Measurements from ENCODE around the gene CLDN9.
A peak's percentile ranks its signal among the peaks of the same experiment; 100 is the strongest.

Gene CLDN9

DNA sequence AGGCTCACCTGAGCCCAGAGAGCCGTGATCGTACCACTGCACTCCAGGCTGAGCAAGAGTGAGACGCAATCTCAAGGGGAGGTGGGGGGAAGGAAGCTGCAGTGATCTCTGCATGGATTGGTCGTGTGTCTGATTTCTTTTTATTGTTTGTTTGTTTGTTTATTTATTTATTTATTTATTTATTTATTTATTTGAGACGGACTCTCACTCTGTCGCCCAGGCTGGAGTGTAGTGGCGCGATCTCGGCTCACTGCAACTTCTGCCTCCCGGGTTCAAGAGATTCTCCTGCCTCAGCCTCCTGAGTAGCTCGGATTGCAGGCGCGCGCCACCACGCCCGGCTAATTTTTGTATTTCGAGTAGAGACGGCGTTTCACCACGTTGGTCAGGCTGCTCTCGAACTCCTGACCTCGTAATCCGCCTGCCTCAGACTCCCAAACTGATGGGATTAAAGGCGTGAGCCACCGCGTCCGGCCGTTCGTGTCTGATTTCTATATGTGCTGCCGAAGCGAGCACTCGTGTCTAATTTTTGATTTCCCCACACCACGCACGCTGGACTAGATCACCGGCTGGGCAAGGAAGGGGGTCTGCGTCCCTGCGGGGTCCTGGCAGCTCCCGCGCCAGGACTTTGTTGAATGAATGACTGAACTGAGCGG is 7.0 kb downstream of the CLDN9 start:
- DNase-seq = no peak

DNA sequence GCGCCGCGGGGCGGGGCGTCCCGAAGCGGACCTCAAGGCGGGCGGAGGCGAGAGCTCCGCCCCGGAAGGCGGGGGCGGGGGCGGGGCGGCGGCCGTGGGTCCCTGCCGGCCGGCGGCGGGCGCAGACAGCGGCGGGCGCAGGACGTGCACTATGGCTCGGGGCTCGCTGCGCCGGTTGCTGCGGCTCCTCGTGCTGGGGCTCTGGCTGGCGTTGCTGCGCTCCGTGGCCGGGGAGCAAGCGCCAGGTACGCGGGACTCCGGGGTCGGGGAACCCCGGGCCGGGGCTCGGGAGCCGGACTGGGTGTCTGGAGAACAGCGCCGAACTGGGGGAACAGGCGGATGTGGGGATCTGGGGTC is 7.5 kb downstream of the CLDN9 start, which contains the start of gene TNFRSF12A:
Gene TNFRSF12A, plus strand, starts transcription at position 122 of the 357 bp plus-strand sequence. Its CDS starts 30 bp downstream, at position 152.
- peak; percentile 77 to 91 for DNase-seq

DNA sequence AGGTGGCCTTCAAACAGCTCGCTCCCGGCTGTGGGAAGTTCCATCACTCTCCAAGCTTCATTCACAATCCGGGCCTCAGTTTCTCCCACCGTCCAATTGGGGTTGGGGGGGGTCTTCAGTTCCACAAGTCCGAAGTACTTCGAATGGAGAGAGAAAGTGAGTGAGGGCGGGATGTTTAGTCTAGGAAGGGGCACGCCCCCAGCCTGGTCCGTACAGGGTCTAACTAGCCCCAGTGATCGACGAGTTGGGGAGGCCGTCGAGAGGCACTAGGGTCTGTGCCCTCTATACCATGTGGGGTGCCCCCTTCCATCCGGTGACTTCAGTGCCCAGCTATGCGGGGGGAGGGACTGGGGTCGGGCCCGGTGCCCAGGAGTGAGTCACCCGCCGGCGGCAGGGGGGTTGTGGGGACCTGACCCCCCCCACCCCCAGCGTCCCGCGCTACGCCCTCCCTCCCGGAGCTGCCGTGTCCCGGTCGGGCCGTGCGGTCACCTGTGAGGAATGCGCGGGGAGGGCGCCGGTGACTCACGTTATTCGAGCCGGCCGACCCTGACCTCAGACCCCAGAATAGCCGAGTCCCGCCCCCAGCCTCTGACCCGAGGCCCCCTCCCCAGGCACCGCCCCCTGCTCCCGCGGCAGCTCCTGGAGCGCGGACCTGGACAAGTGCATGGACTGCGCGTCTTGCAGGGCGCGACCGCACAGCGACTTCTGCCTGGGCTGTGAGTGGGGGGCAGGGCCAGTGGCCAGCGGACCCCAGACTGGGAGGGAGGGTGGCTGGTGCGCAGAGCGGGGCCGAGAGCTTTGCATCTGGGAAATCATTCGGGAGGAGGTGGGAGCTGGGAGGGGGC is 8.1 kb downstream of the CLDN9 start:
- DNase-seq = peak in 1 of 2 donors; percentile 42

DNA sequence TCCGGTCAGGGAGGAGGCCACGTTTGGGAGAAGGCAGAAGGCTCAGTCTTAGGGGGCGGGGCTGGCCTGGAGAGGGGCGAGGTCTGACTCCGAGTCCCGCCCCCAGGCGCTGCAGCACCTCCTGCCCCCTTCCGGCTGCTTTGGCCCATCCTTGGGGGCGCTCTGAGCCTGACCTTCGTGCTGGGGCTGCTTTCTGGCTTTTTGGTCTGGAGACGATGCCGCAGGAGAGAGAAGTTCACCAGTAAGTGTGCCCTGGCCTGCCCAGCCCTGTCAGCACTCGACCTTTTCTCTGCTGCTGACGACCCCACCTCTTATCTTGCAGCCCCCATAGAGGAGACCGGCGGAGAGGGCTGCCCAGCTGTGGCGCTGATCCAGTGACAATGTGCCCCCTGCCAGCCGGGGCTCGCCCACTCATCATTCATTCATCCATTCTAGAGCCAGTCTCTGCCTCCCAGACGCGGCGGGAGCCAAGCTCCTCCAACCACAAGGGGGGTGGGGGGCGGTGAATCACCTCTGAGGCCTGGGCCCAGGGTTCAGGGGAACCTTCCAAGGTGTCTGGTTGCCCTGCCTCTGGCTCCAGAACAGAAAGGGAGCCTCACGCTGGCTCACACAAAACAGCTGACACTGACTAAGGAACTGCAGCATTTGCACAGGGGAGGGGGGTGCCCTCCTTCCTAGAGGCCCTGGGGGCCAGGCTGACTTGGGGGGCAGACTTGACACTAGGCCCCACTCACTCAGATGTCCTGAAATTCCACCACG is 8.9 kb downstream of the CLDN9 start:
- DNase-seq = peak; percentile 71 to 87

DNA sequence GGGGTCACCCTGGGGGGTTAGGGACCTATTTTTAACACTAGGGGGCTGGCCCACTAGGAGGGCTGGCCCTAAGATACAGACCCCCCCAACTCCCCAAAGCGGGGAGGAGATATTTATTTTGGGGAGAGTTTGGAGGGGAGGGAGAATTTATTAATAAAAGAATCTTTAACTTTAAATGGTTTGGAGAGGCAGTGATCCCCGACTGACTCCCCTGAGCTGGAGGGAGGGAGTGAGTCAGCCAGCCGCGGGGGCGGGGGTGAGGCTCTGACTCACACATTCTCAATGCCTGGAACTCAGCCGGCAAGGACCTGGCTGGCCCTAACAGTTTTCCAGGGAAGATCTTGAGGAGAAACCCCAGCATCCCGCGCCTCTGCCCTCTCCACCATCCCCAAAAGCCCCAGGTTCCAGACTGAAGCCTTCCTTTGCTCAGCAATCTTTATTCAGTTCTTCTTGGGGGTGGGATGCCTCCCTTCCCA is 9.5 kb downstream of the CLDN9 start:
- peak; percentile 81 to 91 for DNase-seq

DNA sequence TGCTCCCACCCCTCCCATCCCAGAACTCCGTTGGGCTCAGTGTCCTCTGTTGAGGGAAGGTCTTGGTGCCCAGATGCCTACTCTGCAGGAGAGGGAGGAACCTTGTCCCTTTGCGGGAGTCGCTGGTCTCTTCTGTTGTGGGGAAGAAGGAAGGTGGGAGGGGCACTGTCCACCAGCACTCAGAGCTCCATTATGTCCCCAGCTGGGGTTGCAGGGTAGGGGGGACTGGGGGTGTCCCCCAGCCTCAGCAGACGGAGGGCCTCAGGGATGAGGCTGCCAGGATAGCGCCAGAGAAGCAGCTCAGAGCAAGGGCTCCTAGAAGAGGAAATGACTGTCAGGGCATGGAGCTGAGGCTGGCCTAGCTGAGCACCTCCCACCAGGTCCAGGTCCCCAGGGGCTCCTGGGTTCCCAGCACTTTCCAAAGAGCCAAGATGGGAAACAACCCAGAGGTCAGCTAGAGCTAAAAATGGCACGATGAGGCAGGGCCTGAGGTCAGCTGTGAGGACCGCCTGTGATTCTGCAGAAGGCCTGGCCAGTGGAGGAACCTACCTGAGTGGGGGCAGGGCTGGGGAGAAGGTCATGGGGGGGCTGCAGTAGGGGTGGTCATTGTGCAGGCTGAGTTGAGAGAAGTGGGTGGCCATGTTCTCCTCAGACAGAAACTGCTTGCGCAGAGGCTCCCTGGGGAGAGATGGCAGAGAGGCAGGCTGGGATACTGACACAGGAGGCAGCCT is 10.1 kb downstream of the CLDN9 start:
- peak; percentile 17 to 51 for DNase-seq

DNA sequence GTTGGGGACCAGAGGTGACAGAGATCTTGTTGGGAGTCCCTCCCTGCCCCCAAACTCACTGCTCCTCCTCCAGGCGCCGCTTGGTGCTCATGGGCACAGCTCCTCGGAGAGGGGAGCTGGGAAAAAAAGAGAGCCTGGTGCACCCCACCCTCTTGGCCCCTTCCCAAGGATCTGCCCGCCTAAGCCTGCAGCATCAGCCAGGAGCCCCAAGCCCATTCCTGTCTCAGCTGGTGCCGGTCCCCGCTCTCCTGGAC is 10.6 kb downstream of the CLDN9 start:
- no peak for DNase-seq

DNA sequence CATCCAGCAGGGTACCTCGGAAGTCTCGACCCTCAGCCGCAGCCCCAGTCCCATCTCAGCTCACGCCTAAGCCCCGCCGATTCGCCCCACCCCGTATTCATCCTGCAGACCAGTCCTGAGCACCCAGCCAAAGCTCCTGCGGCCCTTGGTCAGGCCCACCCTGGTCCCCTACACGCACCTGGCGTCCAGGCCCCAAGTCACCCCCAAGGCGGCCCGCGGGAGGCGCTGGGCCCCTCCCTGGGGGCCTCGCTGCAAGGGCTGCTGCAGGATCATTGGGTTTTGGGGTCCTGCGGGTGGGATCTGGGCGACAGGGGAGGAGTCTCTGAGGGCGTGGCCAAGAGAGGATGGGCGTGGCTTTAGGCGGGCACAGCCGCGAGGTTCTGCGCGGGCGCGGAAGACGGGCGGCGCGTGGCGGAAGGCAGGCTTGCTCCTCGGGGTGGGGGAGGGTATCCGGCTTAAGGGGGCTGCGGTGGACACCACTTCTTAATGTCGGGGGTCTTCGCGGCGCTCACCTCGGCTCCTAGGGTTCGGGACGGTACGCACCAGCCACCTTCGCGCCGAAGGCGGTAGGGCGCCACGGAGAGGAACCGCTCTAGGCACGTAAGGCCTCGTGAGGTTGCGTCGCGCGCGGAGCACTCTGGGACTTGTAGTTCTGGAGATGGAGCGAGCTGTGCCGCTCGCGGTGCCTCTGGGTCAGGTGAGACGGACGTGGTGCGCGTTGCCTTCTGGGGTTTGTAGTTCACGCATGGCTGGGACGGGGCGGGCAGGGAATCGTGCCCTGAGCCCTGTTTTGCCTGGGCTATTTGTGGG is 11.2 kb downstream of the CLDN9 start, which contains the start of the genes HCFC1R1 and THOC6:
Gene HCFC1R1, minus strand, starts transcription at position 274 of the 810 bp plus-strand sequence. Its CDS starts 1 bp downstream, at position 273.
Gene THOC6, plus strand, starts transcription at position 367 of the 810 bp plus-strand sequence. Its CDS starts 292 bp downstream, at position 659.
- peak; percentile 97 to 99 for DNase-seq

DNA sequence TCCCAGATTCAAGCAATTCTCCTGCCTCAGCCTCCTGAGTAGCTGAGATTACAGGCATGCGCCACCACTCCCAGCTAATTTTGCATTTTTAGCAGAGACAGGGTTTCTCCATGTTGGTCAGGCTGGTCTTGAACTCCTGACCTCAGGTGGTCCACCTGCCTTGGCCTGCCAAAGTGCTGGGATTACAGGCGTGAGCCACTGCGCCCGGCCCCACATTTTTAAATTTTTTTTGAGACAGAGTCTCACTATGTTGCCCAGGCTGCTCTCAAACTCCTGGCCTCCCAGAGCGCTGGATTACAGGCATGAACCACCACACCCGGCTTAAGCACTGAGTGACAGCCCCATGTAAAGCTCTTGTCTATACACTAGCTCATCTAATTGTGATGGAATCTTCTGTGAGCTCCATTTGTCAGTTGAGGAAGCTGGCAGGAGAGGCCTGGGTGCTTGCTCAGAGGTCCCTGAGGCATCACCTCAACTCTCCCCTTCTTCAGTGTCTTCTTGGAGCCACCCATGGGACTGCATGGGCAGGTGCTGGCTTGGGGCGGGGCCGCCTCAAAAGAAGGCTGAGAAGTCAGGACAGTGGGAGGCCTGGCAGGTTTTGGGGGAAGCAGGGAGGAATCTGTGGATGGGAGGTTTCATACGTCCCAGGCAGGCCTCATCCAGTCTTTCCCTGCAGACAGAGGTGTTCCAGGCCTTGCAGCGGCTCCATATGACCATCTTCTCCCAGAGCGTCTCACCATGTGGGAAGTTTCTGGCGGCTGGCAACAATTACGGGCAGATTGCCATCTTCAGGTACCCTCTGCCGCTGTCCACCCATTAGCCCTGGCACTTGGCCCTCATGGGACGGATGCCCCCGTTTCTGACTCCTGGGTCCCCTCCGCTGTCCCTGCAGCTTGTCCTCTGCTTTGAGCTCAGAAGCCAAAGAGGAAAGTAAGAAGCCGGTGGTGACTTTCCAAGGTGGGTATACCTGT is 12.6 kb downstream of the CLDN9 start:
- DNase-seq = no peak

DNA sequence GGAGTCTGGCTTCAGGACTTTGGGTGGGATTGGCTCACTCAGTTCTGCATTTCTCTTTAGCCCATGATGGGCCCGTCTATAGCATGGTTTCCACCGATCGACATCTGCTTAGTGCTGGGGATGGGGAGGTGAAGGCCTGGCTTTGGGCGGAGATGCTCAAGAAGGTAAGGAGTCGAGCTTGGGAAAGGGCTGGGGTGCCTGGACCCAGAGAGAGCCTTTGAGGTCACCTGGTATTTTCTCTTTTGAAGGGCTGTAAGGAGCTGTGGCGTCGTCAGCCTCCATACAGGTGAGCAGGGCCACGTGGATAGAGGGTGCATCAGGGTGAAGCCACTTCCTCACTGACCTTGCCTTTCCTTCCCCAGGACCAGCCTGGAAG is 13.3 kb downstream of the CLDN9 start:
- DNase-seq = no peak

DNA sequence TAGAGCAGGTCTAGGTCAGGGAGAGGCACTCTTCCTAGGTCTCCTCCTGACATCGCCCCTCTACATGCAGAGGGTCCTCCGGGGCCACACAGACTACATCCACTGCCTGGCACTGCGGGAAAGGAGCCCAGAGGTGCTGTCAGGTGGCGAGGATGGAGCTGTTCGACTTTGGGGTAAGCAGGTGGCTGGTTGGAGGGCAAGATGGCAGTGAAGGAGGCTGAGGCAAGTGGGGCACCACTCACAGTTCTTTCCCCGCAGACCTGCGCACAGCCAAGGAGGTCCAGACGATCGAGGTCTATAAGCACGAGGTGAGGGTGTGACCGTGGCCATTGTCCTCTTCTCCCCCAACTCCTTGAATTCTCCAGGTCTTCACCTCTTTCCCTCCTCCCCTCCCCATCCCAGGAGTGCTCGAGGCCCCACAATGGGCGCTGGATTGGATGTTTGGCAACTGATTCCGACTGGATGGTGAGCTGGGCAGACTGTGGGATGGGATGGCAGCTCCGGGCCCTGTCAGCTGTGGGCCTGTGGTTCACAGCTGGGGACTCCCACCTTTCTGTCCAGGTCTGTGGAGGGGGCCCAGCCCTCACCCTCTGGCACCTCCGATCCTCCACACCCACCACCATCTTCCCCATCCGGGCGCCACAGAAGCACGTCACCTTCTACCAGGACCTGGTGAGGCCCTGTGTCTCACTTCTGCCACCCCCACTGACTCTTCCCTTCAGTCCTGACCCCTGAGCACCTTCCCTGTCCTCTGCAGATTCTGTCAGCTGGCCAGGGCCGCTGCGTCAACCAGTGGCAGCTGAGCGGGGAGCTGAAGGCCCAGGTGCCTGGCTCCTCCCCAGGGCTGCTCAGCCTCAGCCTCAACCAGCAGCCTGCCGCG is 14.1 kb downstream of the CLDN9 start:
- DNase-seq = no peak

DNA sequence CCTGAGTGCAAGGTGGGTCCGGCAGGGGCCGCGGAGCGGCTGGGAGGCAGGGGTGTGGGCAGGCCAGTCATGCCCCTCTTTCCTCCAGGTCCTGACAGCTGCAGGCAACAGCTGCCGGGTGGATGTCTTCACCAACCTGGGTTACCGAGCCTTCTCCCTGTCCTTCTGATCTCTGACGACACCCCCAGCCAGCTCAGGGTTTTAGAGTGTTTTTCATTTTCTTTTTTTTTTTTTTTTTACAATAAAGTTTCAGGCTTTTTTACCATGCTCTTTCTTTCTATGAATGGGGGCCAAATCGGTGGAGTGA is 14.7 kb downstream of the CLDN9 start:
- no peak for DNase-seq

DNA sequence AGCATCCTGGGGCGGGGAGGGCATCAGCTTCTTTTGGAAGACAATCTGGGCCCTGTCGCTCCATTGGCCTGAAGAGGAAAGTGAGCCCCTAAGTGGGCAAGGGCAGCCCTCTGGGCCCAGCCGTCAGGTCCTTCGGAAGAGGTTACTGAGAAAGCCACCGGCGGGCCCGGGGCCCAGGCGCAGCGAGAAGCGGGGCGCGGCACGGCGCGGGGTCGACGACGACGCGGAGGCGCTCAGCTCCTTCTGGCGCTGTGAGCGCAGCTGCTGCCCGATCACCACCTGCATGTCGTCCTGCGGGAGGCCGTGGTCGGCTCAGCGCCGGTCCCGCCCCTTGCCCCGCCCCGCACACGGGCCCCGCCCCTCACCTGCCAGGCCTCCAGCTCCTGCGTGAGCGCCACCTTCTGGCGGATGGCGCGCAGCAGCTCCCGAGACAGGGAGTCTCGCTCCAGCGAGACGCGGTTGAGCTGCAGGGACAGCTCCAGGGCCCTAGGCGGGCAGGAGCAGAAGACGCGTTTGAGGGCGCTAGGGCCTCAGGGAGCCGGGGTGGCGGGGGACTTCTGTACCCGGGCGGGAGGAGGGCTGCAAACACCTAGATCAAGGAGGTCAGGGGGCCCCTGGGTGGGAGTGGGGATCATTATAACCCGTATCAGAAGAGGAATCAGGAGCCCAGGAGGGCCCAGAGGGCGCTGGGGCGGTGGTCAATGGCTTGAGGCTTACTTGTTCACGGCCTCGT is 15.4 kb downstream of the CLDN9 start:
- peak; percentile 86 to 89 for DNase-seq

DNA sequence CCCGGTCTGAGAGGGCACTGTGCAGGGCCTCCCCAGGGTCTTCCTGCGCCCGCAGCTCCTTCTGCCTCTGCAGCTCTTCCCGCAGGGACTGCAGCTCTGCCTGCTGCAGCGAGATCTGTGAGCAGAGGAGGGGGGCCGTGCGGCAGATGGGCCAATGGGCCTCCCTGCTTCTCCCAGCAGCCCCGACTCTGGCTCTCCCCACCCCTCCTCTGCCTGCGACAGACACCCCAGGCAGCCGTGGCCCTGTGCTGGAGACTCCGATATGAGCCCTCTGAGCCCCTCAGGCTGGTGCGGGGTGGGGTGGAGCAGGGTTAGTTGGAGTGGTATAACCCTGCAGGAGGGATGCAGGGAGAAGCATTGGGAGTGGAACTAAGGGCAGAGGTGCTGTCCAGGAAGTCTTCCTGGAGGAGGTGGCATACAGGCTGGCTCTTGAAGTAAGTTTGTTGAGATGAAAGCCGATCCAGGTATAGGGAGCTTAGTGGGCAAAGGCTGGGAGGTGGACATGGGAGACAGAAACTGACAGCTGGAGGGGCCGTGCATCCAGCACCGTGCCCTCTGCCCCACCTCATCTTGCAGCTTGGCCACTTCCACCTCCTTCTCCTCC is 16.1 kb downstream of the CLDN9 start:
- no peak for DNase-seq

DNA sequence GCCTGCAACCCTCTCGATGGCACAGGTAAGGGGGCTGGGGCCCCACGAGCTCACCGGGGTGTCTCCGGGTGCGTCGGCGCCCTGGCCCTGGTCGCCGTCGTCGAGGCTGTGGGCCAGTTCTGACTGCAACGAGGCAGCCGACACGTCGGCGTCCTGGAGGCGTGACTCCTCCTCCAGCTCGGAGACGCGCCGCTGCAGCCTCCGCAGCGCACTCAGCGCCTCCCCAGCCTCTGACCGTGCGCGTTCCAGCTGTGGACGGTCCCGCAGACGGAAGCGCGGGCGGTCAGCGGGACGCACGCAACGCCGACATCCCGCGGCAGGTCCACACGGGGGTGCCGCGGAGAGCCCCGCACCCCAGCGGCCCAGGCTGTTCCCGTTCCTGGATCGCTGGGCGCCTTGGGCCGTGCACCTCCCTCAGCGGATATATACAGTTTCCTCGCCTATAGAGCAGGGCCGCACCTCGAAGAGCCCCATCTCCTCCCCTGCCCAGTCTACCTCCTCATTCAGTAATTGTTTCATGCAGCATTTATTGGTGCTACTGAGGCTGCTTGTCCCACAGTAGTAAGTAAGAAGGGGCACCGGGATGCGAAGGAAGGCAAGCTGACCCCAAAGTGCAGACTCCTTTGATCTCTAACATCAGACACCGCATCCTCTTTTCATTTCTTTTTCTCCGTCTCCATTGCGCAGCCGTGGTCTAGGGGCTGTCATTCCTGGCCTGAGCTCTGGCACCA is 16.9 kb downstream of the CLDN9 start:
- peak in 1 of 2 donors; percentile 59 for DNase-seq

DNA sequence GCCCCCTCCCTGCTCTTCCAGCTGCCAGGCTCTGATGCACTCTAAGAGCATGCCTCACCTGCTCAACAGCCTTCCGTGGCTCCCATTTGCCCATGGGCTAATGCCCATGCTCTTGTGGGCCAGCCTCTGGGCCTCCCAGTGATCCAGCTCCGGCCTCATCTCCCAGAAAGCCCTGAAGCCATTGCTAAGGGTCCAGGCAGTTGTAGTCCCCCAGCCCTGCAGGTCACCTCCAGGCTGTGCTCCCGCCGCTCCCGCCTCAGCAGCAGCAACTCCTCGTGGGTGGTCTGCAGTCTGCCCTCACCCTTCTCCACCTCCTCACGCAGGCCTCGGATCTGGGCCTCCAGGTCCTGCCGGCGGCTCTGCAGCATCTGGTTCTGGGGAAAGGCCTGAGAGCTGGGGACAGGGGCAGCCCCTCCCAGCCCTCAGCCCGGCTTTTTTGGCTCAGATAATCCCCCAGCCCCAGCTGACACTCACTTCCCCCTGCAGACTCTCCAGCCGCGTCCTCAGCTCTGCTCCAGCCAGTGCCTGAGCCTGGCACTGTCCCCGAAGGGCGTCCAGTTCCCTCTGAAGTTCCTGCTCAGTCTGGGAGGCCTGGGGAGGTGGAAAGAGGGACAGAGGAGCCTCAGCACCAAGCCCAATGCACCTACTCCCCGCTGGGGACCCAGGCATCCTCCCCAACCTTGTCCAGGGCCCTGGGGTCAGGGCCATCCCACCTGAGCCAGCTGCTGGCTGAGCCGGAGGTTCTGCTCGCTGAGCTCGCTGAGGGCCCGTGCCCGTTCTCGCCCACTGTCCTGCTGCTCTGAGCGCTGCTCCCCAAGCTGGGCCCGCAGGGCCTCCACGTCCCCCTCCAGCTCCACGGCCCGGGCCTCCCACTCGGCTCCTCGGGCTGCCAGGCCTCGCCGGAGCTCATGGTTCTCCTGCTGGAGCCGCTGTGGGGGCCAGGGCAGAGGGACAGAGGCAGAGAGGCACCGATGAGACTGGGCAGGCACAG is 17.8 kb downstream of the CLDN9 start:
- no peak for DNase-seq

Data from inflammatory macrophage (primary cell).